ENCODE results near the gene PLA2G2F.

The PLA2G2F gene

GRCh38 chr1:20168564-20169491 lies 29.7 kb downstream of the PLA2G2F start:
- DNase-seq (ENCODE audit: low read depth), result no peak

- no peak for DNase-seq (ENCODE audit: low read depth)
Measured at GRCh38 chr1:20169932-20170331, 30.8 kb downstream of the PLA2G2F start.

- DNase-seq (ENCODE audit: low read depth), result no peak
Measured at GRCh38 chr1:20172033-20172590, 33.0 kb downstream of the PLA2G2F start.

- no peak for DNase-seq (ENCODE audit: low read depth)
Measured at GRCh38 chr1:20174937-20175666, 36.0 kb downstream of the PLA2G2F start.

- DNase-seq (ENCODE audit: low read depth), result no peak
Measured at GRCh38 chr1:20178634-20179370, 39.7 kb downstream of the PLA2G2F start.

- no peak for DNase-seq (ENCODE audit: low read depth)
Measured at GRCh38 chr1:20179371-20180128, 40.4 kb downstream of the PLA2G2F start.

GRCh38 chr1:20180129-20180843 lies 41.2 kb downstream of the PLA2G2F start:
- DNase-seq (ENCODE audit: low read depth), result no peak

- no peak for DNase-seq (ENCODE audit: low read depth)
Measured at GRCh38 chr1:20180844-20181207, 41.7 kb downstream of the PLA2G2F start.

- no peak for DNase-seq (ENCODE audit: low read depth)
Measured at GRCh38 chr1:20182415-20182814, 43.3 kb downstream of the PLA2G2F start.

GRCh38 chr1:20183035-20183434 lies 43.9 kb downstream of the PLA2G2F start:
- DNase-seq (ENCODE audit: low read depth), result no peak

- DNase-seq (ENCODE audit: low read depth), result no peak
Measured at GRCh38 chr1:20183616-20184271, 44.6 kb downstream of the PLA2G2F start.

- DNase-seq (ENCODE audit: low read depth), result no peak
Measured at GRCh38 chr1:20184481-20184900, 45.4 kb downstream of the PLA2G2F start.

- DNase-seq (ENCODE audit: low read depth), result peak; percentile 39
Measured at GRCh38 chr1:20184997-20185833, 46.1 kb downstream of the PLA2G2F start.

- DNase-seq (ENCODE audit: low read depth), result no peak
Measured at GRCh38 chr1:20185834-20186782, 47.0 kb downstream of the PLA2G2F start, which contains the start of the genes PLA2G2C and UBXN10. Gene PLA2G2C, minus strand, starts transcription at chr1:20186518. Its CDS starts 9,155 bp downstream, at chr1:20177363. Gene UBXN10, plus strand, starts transcription at chr1:20186096. Its CDS starts 4,466 bp downstream, at chr1:20190562.

GRCh38 chr1:20187103-20187812 lies 48.1 kb downstream of the PLA2G2F start:
- no peak for DNase-seq (ENCODE audit: low read depth)

- no peak for DNase-seq (ENCODE audit: low read depth)
Measured at GRCh38 chr1:20187813-20188454, 48.8 kb downstream of the PLA2G2F start.

- no peak for DNase-seq (ENCODE audit: low read depth)
Measured at GRCh38 chr1:20188455-20188817, 49.3 kb downstream of the PLA2G2F start.
